H1 (cell line): ENCODE measurements around the gene DYNC1I1. TPM values are rescaled to one million over a fixed set of nuclear protein-coding genes. Genes with fewer than 3 reads are reported as not detected.

Source experiments
- CTCF ChIA-PET: fragments of 300-600 bp; sonication (Branson Sonifier 250); formaldehyde crosslinking; loops from one replicate; lab custom pipeline; 2021; ENCODE audit not compliant: partially characterized antibody; lab: Charles Lee
- POLR2A ChIA-PET: fragments of 300-600 bp; sonication (Branson Sonifier 250); formaldehyde crosslinking; loops from one replicate; lab custom pipeline; 2021; ENCODE audit warnings: inconsistent platforms; ENCODE audit not compliant: partially characterized antibody; lab: Charles Lee
- DNase-seq, 2 experiments: peaks; one replicate each; pipeline versions ENCODE4 v3.0.0 to v3.0.0-alpha.2; 2010 to 2022; ENCODE audit warnings: low spot score in 2 of 2, low read depth in 1 of 2, mixed read lengths in 1 of 2
- FAIRE-seq: peaks from 2 replicates; lab custom pipeline; 2011; peaks lifted over from hg19 to GRCh38; lab: Jason Lieb, UNC
- H2AFZ ChIP-seq: 2 replicates; pipeline ENCODE4 v1.8.1; 2012; ENCODE audit warnings: low read length, inconsistent platforms
- H2AK5ac ChIP-seq: 2 replicates; pipeline ENCODE4 v1.6.1; 2013; ENCODE audit warnings: low read depth, low read length
- H2BK120ac ChIP-seq: replicated peaks from 2 replicates; pipeline ENCODE3; 2013; ENCODE audit warnings: low read depth, low read length, inconsistent platforms
- H2BK12ac ChIP-seq: 2 replicates; pipeline ENCODE4 v1.6.1; 2013; ENCODE audit warnings: low read depth, low read length
- H2BK15ac ChIP-seq: 2 replicates; pipeline ENCODE4 v1.6.1; 2013; ENCODE audit warnings: low read length
- H2BK20ac ChIP-seq: 2 replicates; pipeline ENCODE4 v1.6.1; 2013; ENCODE audit warnings: low read length
- H2BK5ac ChIP-seq: 2 replicates; pipeline ENCODE4 v1.6.1; 2013; ENCODE audit warnings: low read depth, low read length
- H3K14ac ChIP-seq: 2 replicates; pipeline ENCODE4 v1.6.1; 2013; ENCODE audit warnings: inconsistent platforms; ENCODE audit not compliant: insufficient read length
- H3K18ac ChIP-seq: 2 replicates; pipeline ENCODE4 v1.6.1; 2013; ENCODE audit warnings: low read length; ENCODE audit errors: extremely low read depth
- H3K23ac ChIP-seq: 2 replicates; pipeline ENCODE4 v1.6.1; 2013; ENCODE audit warnings: inconsistent platforms; ENCODE audit not compliant: insufficient read length
- H3K23me2 ChIP-seq: 2 replicates; pipeline ENCODE4 v1.6.1; 2013; ENCODE audit warnings: low read depth, low read length
- H3K27ac ChIP-seq: 2 replicates; pipeline ENCODE4 v1.6.1; 2011; ENCODE audit warnings: low read depth, low read length, inconsistent platforms
- H3K27me3 ChIP-seq, 4 experiments: replicated peaks in 1 of 4; 1 replicate in 1 of 4; 2 replicates in 3 of 4; pipeline versions ENCODE4 v1.6.1 to v1.8.1; 2011 to 2013; ENCODE audit warnings: low read length in 3 of 4, mild to moderate bottlenecking in 3 of 4, inconsistent platforms in 2 of 4, mixed read lengths in 2 of 4, moderate library complexity in 1 of 4; ENCODE audit not compliant: control insufficient read depth in 3 of 4, insufficient read depth in 3 of 4; ENCODE audit errors: extremely low read depth in 1 of 4
- H3K36me3 ChIP-seq, 4 experiments: 2 replicates each; pipeline versions ENCODE4 v1.6.1 to v1.8.1; 2011 to 2013; ENCODE audit warnings: mild to moderate bottlenecking in 4 of 4, low read length in 3 of 4, moderate library complexity in 2 of 4, control low read depth in 1 of 4, inconsistent platforms in 1 of 4; ENCODE audit not compliant: insufficient read depth in 4 of 4, control insufficient read depth in 2 of 4
- H3K4ac ChIP-seq: replicated peaks from 2 replicates; pipeline ENCODE3; 2013; ENCODE audit warnings: low read length, low read depth, mixed read lengths, inconsistent platforms; ENCODE audit not compliant: insufficient read length
- H3K4me1 ChIP-seq, 4 experiments: replicated peaks in 1 of 4; 1 replicate in 1 of 4; 2 replicates in 3 of 4; pipeline versions ENCODE4 v1.6.1 to v1.8.1; 2011 to 2013; ENCODE audit warnings: low read length in 3 of 4, inconsistent platforms in 2 of 4, mixed read lengths in 1 of 4; ENCODE audit not compliant: insufficient read depth in 4 of 4, control insufficient read depth in 3 of 4
- H3K4me2 ChIP-seq, 2 experiments: 2 replicates each; pipeline versions ENCODE4 v1.6.1 to v1.8.1; 2011 to 2013; ENCODE audit warnings: low read depth in 2 of 2, low read length in 2 of 2, control low read depth in 1 of 2, inconsistent platforms in 1 of 2, mild to moderate bottlenecking in 1 of 2; ENCODE audit not compliant: insufficient read depth in 1 of 2
- H3K4me3 ChIP-seq, 4 experiments: fragments of 200-600, 300-600 bp in 1 of 4; sonication (generic), shearing (Covaris generic), sonication (Bioruptor Twin) in 1 of 4; 2 replicates each; pipeline versions ENCODE4 v1.5.1 to v1.8.1; 2011 to 2016; ENCODE audit warnings: low read length in 4 of 4, low read depth in 3 of 4, control low read depth in 2 of 4, inconsistent platforms in 2 of 4, mild to moderate bottlenecking in 2 of 4, mixed read lengths in 1 of 4, moderate library complexity in 1 of 4; ENCODE audit not compliant: insufficient read depth in 2 of 4; ENCODE audit errors: extremely low read depth in 1 of 4
- H3K56ac ChIP-seq: replicated peaks from 2 replicates; pipeline ENCODE3; 2013; ENCODE audit warnings: low read depth, mild to moderate bottlenecking, mixed read lengths, low read length, inconsistent platforms; ENCODE audit not compliant: insufficient read length
- H3K79me1 ChIP-seq: 2 replicates; pipeline ENCODE4 v1.6.1; 2013; ENCODE audit warnings: low read depth, low read length, control low read depth
- H3K79me2 ChIP-seq, 2 experiments: 2 replicates each; pipeline versions ENCODE4 v1.6.1 to v1.8.1; 2012 to 2013; ENCODE audit warnings: low read length in 2 of 2, mild to moderate bottlenecking in 2 of 2, inconsistent platforms in 1 of 2; ENCODE audit not compliant: insufficient read depth in 2 of 2, control insufficient read depth in 1 of 2
- H3K9ac ChIP-seq, 4 experiments: replicated peaks in 1 of 4; 1 replicate in 1 of 4; 2 replicates in 3 of 4; pipeline versions ENCODE4 v1.6.1 to v1.8.1; 2011 to 2013; ENCODE audit warnings: low read depth in 3 of 4, low read length in 3 of 4, control low read depth in 2 of 4, mild to moderate bottlenecking in 2 of 4, moderate library complexity in 2 of 4, inconsistent platforms in 1 of 4; ENCODE audit errors: extremely low read depth in 1 of 4
- H3K9me3 ChIP-seq, 2 experiments: 2 replicates each; pipeline versions ENCODE4 v1.6.1 to v1.8.1; 2012 to 2013; ENCODE audit warnings: mild to moderate bottlenecking in 2 of 2, moderate library complexity in 2 of 2, control low read depth in 1 of 2, inconsistent platforms in 1 of 2, low read depth in 1 of 2, low read length in 1 of 2, mixed read lengths in 1 of 2; ENCODE audit not compliant: insufficient read depth in 2 of 2
- H4K20me1 ChIP-seq, 2 experiments: replicated peaks in 1 of 2; 2 replicates each; pipeline versions ENCODE3 to v1.8.1; 2011 to 2013; ENCODE audit warnings: inconsistent platforms in 2 of 2, low read length in 2 of 2, mild to moderate bottlenecking in 1 of 2; ENCODE audit not compliant: insufficient read depth in 2 of 2, control insufficient read depth in 1 of 2
- H4K5ac ChIP-seq: 2 replicates; pipeline ENCODE4 v1.6.1; 2013; ENCODE audit warnings: low read length, low read depth, mixed read lengths, inconsistent platforms; ENCODE audit not compliant: insufficient read length
- H4K8ac ChIP-seq: 2 replicates; pipeline ENCODE4 v1.8.0; 2013; ENCODE audit warnings: mild to moderate bottlenecking, moderate library complexity, low read length, inconsistent platforms; ENCODE audit not compliant: insufficient read depth; ENCODE audit errors: extremely low read depth
- H4K91ac ChIP-seq: replicated peaks from 2 replicates; pipeline ENCODE3; 2013; ENCODE audit warnings: low read length, mixed read lengths, inconsistent platforms; ENCODE audit not compliant: insufficient read length
- CBX8 ChIP-seq: fragments of 300-800, 300-1000 bp; sonication (generic); IDR thresholded peaks from 2 replicates; pipeline ENCODE4 v1.7.1; 2016; ENCODE audit warnings: low read depth, low read length, borderline replicate concordance
- CHD2 ChIP-seq: IDR thresholded peaks from 2 replicates; pipeline ENCODE4 v1.6.1; 2012; ENCODE audit warnings: low read length, improper control_type of control experiment
- E2F6 ChIP-seq: IDR thresholded peaks from 2 replicates; pipeline ENCODE4 v1.6.1; 2012; ENCODE audit warnings: inconsistent platforms
- GTF2F1 ChIP-seq: IDR thresholded peaks from 2 replicates; pipeline ENCODE4 v1.6.1; 2012; ENCODE audit warnings: low read depth, low read length, improper control_type of control experiment, borderline replicate concordance
- JUND ChIP-seq: IDR thresholded peaks from 2 replicates; pipeline ENCODE4 v1.6.1; 2011; ENCODE audit warnings: mild to moderate bottlenecking, improper control_type of control experiment, low read length
- WGBS, 2 experiments: shearing (Covaris generic) in 1 of 2; methylation state at CpG; one replicate each; pipeline versions ENCODE4 v1.1.6 to v1.1.7; 2013 to 2015; ENCODE audit warnings: low lambda C conversion rate in 2 of 2, mixed read lengths in 2 of 2, inconsistent platforms in 1 of 2, low coverage in 1 of 2, missing lambda C conversion rate in 1 of 2; ENCODE audit not compliant: insufficient replicate concordance in 2 of 2, insufficient coverage in 1 of 2, insufficient read length in 1 of 2; ENCODE audit errors: extremely low coverage in 1 of 2, missing lambda C conversion rate in 1 of 2; 5-methylcytosine and 5-hydroxymethylcytosine counted together
- polyA plus RNA-seq, 7 experiments: library from polyadenylated mRNA; depleted of rRNA in 3 of 7; stranded (reverse) in 5 of 7; unstranded in 2 of 7; fragments of >200 nt in 5 of 7; fragments of 200-250 nt in 2 of 7; gene quantifications; 1 replicate in 5 of 7; 2 replicates in 1 of 7; 4 replicates in 1 of 7; pipeline versions ENCODE4 v1.2.1 to v1.2.3, GENCODE V29; 2011 to 2013; ENCODE audit warnings: missing spikeins in 2 of 7, mixed read lengths in 2 of 7
- total RNA-seq: library from RNA; stranded (reverse); fragmentation: NEBNext Ultra II Directional; extraction: Animal tissue kit (Norgen Biotek cat#: 25700); gene quantifications from 2 replicates; pipeline ENCODE4 v1.2.1, GENCODE V29; 2021

DYNC1I1 gene
- total and polyA plus RNA-seq, 2 of the 8 experiments (the other 6 are each of a cell fraction or from before 2014, with no cell fraction given), result 0.45 to 0.58 TPM

GRCh38 chr7:95980706-95981105, 208.4 kb downstream of the DYNC1I1 start:
- no peak overlapping the region for H2BK15ac ChIP-seq
- H3K9ac ChIP-seq, result no peak overlapping the region
- H3K23me2 ChIP-seq, result no peaks in the 10 kb centered on the region
- no peaks in the 10 kb centered on the region for H4K20me1 ChIP-seq
- no peak overlapping the region for H3K23ac ChIP-seq
- DNase-seq (no peak), FAIRE-seq (no peak)
- no peaks in the 10 kb centered on the region for H3K36me3 ChIP-seq
- no peak overlapping the region for H3K56ac ChIP-seq
- H4K91ac ChIP-seq, result no peak overlapping the region
- H3K27ac ChIP-seq, result no peak overlapping the region
- TF ChIP-seq GTF2F1, result no peak
- TF ChIP-seq E2F6, result no peak
- TF ChIP-seq CBX8, result no peak
- no peak for TF ChIP-seq CHD2
- no peak for TF ChIP-seq JUND
- WGBS, 2 experiments, result 92% methylated on average over 1 of the region's 1 CpG; no CpG with 5 or more reads in 1 of the 2 experiments
- H3K4me2 ChIP-seq, result no peak overlapping the region
- no peak overlapping the region for H4K8ac ChIP-seq
- no peaks in the 10 kb centered on the region for H3K79me1 ChIP-seq
- H3K18ac ChIP-seq, result no peak overlapping the region
- no peak overlapping the region for H3K4me3 ChIP-seq
- no peak overlapping the region for H2BK12ac ChIP-seq
- no peak overlapping the region for H2BK20ac ChIP-seq
- no peaks in the 10 kb centered on the region for H3K79me2 ChIP-seq
- H4K5ac ChIP-seq, result no peak overlapping the region
- CTCF ChIA-PET, result no interaction called here
- no peaks in the 10 kb centered on the region for H3K9me3 ChIP-seq
- H3K4me1 ChIP-seq, result 0 out of 7 replicates have a peak, but pooled peaks cover 0 to 2% (median 0%) of the 10 kb centered on the region in 4 experiments
- H2AK5ac ChIP-seq, result no peak overlapping the region
- H3K27me3 ChIP-seq, result no peaks in the 10 kb centered on the region
- H2BK120ac ChIP-seq, result no peak overlapping the region
- H2BK5ac ChIP-seq, result no peak overlapping the region
- H2AFZ ChIP-seq, result no peak overlapping the region
- H3K4ac ChIP-seq, result no peak overlapping the region
- no peak overlapping the region for H3K14ac ChIP-seq
- POLR2A ChIA-PET, result no interaction called here
